Fibroblast of the conjunctiva (primary cell): ENCODE results near the gene CAB39.

Source experiments
- DNase-seq: peaks from one replicate; pipeline ENCODE4 v3.0.0-alpha.2; 2010; ENCODE audit warnings: low read depth

CAB39 gene

GRCh38 chr2:230821261-230821990 is 108.8 kb downstream of the CAB39 start:
- no peak for DNase-seq

- DNase-seq = no peak
Observed at GRCh38 chr2:230821991-230822520, 109.4 kb downstream of the CAB39 start.

GRCh38 chr2:230823264-230823964 is 110.8 kb downstream of the CAB39 start:
- DNase-seq = no peak

GRCh38 chr2:230824406-230824978 is 111.8 kb downstream of the CAB39 start:
- DNase-seq = peak; percentile 65

- no peak for DNase-seq
Observed at GRCh38 chr2:230825354-230825753, 112.7 kb downstream of the CAB39 start.

- no peak for DNase-seq
Observed at GRCh38 chr2:230827774-230828271, 115.2 kb downstream of the CAB39 start.

- no peak for DNase-seq
Observed at GRCh38 chr2:230828272-230828961, 115.8 kb downstream of the CAB39 start.

GRCh38 chr2:230829293-230829692 is 116.7 kb downstream of the CAB39 start:
- DNase-seq = no peak

GRCh38 chr2:230829959-230830358 is 117.3 kb downstream of the CAB39 start:
- DNase-seq = no peak

- no peak for DNase-seq
Observed at GRCh38 chr2:230830428-230830827, 117.8 kb downstream of the CAB39 start.

- no peak for DNase-seq
Observed at GRCh38 chr2:230840301-230840700, 127.7 kb downstream of the CAB39 start.

GRCh38 chr2:230842473-230842872 is 129.8 kb downstream of the CAB39 start:
- no peak for DNase-seq

GRCh38 chr2:230843132-230843531 is 130.5 kb downstream of the CAB39 start:
- DNase-seq = no peak

GRCh38 chr2:230846360-230846759 is 133.7 kb downstream of the CAB39 start:
- no peak for DNase-seq

GRCh38 chr2:230847883-230848388 is 135.3 kb downstream of the CAB39 start:
- peak; percentile 60 for DNase-seq

- DNase-seq = no peak
Observed at GRCh38 chr2:230849633-230850357, 137.2 kb downstream of the CAB39 start.

GRCh38 chr2:230850358-230850658 is 137.7 kb downstream of the CAB39 start:
- no peak for DNase-seq

GRCh38 chr2:230852113-230852512 is 139.5 kb downstream of the CAB39 start:
- no peak for DNase-seq

- no peak for DNase-seq
Observed at GRCh38 chr2:230861552-230862255, 149.1 kb downstream of the CAB39 start.

GRCh38 chr2:230862292-230862691 is 149.7 kb downstream of the CAB39 start:
- DNase-seq = no peak

- no peak for DNase-seq
Observed at GRCh38 chr2:230863031-230863430, 150.4 kb downstream of the CAB39 start.
